Omental fat pad (tissue), 4 donors: ENCODE results near the gene FAAP100. TPM values are rescaled to one million over a fixed set of nuclear protein-coding genes. Genes with fewer than 3 reads are reported as not detected.

Experiments used
- ATAC-seq: fragments of 150-250 bp; one replicate; pipeline ENCODE4 v1.9.1; 2016; ENCODE audit warnings: mild to moderate bottlenecking, moderate library complexity; ENCODE audit not compliant: low FRiP score
- DNase-seq: peaks from one replicate; pipeline ENCODE4 v3.0.0-alpha.2; 2019; ENCODE audit warnings: low spot score
- total RNA-seq, 4 donors: library from RNA; depleted of rRNA; stranded (reverse); fragments of >200 nt; gene quantifications; one replicate each; pipeline ENCODE4 v1.1.0, GENCODE V29; 2016
- TF ChIP-seq, protein P1 (sequence below), 3 donors: fragments of 450-650 bp; IDR thresholded peaks; one replicate each; pipeline ENCODE4 v1.5.1; 2016 to 2017; ENCODE audit warnings: antibody characterized with exemption in 3 of 3, mild to moderate bottlenecking in 3 of 3, moderate library complexity in 2 of 3

Gene FAAP100
- total RNA-seq, 4 donors from 2014 or later: 13.9 to 28.0 (median 22.8) TPM

GRCh38 chr17:81523402-81524038, 28.6 kb downstream of the FAAP100 start:
- TF ChIP-seq, protein P1, sequence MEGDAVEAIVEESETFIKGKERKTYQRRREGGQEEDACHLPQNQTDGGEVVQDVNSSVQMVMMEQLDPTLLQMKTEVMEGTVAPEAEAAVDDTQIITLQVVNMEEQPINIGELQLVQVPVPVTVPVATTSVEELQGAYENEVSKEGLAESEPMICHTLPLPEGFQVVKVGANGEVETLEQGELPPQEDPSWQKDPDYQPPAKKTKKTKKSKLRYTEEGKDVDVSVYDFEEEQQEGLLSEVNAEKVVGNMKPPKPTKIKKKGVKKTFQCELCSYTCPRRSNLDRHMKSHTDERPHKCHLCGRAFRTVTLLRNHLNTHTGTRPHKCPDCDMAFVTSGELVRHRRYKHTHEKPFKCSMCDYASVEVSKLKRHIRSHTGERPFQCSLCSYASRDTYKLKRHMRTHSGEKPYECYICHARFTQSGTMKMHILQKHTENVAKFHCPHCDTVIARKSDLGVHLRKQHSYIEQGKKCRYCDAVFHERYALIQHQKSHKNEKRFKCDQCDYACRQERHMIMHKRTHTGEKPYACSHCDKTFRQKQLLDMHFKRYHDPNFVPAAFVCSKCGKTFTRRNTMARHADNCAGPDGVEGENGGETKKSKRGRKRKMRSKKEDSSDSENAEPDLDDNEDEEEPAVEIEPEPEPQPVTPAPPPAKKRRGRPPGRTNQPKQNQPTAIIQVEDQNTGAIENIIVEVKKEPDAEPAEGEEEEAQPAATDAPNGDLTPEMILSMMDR (IDR thresholded peaks at IDR 0.05): no peak
- ATAC-seq: no peak
- no peak for DNase-seq

DNA sequence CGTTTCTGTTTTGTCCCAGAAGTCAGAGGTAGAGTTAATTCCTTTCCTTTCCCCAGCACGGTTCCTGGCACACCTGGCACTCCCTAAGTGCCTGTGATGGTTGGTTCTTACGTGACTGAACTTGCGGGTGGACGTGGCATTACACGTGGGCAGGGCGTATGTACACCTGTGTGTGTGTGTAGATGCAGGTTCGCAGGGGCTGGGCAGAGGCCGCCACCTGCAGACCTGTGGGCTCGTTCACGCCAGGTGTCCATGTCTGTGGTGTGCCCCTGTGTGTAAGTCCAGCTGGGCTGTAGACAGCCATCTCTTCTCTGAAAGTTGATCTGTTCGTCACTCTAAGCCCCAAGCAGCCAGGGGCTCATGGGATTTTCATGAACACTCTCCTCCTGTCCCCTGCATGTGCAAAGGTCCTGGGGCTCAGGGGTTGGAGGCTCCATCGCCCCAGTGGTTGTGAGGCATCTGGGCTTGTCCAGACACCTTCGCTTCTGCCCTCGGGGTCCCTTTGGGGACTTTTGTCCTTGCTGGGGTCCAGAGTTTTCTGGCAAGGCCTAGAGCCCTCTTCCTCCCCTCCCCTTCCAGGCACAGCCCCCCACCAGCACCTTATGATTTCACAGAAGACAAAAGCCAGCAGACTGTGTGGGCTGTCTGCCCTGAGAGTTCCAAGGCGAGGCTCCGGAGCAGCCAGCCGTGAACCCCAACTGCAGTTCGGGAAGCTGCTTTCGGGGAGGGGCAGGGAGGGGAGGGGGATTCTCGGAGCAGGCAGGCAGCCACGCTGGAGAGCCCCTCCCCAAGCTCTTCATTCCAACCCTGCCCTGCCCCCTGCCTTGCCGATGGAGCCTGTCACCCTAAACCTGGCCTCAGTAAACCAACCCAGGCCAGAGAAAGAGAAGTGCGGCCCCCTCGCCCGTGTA, 29.4 kb downstream of the FAAP100 start:
- DNase-seq (no peak), ATAC-seq (no peak)
- TF ChIP-seq, protein P1 (IDR thresholded peaks at IDR 0.05): no peak

DNA sequence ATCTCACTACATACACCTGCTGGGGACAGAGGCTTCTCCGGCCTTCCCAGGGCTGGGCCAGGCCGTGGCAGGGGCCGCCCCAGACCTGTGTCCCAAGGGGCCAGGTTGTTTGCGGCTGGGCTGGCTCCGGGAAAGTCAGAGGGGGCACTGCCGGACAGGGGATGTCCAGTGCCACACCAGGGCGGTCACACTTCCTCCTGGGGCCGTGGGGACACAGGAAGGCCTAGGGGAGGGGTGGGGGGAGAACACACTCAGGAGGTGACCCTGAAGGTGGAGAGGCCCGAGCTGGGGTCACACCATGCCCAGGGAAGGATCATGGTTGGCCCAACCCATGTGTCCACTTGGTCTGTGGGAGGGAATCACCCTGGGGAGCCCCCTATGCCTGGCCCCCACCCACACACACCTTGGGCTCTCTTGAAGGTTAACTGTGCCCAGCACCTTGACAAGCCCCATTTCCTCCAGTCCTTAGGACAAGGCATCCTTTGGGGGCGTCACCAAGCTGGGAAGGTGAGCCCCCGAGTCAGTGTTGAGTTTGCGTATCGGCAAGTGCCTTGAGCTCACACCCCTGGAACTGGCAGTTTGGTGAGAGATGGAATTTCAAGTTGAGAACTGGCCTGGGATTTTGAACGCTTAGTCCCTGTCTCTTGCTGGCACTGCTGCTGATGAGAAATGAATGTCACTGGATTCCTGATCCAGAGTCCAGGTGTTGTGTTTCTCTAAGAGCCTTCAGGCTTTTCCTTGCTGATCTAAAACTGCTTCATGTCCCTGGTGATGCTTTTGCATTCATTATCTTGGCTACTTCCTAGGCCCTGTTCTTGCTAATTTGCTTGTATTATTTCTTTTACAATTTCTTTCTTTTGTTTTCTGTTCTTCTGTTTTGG, 31.9 kb downstream of the FAAP100 start:
- DNase-seq: no peak
- TF ChIP-seq, protein P1 (IDR thresholded peaks at IDR 0.05): no peak
- ATAC-seq: no peak

GRCh38 chr17:81519284-81520020, 32.7 kb downstream of the FAAP100 start:
- no peak for DNase-seq
- TF ChIP-seq, protein P1 (IDR thresholded peaks at IDR 0.05): no peak
- no peak for ATAC-seq

GRCh38 chr17:81518785-81519283, 33.3 kb downstream of the FAAP100 start:
- TF ChIP-seq, protein P1 (IDR thresholded peaks at IDR 0.05): no peak
- no peak for DNase-seq
- no peak for ATAC-seq
